GM19023 (cell line): ENCODE data around the gene SRP72.
"Not testable (repeated sequence)": the region's sequence is repeated elsewhere in the genome, so short reads cannot be mapped to it uniquely, and the experiment has no call there.

ENCODE experiments used
- ATAC-seq: cut with Tn5 transposase; IDR thresholded peaks from one replicate; pipeline ENCODE4 v1.9.1; 2021; ENCODE audit warnings: mild to moderate bottlenecking, moderate library complexity; ENCODE audit not compliant: unreplicated experiment

Gene SRP72

GRCh38 chr4:56464581-56464980 is 2.8 kb upstream of the SRP72 start:
- no peak for ATAC-seq

GRCh38 chr4:56465599-56466295 is 1.7 kb upstream of the SRP72 start:
- ATAC-seq: no peak

GRCh38 chr4:56466296-56466761 is 1.1 kb upstream of the SRP72 start:
- not testable (repeated sequence) for ATAC-seq

GRCh38 chr4:56466910-56467283 is 520 bp upstream of the SRP72 start:
- no peak for ATAC-seq

GRCh38 chr4:56468097-56468422 is 643 bp downstream of the SRP72 start:
- peak; percentile 51 for ATAC-seq

GRCh38 chr4:56469489-56470210 is 2.2 kb downstream of the SRP72 start:
- ATAC-seq: no peak

- ATAC-seq: peak; percentile 95
Observed at GRCh38 chr4:56475917-56476316, 8.5 kb downstream of the SRP72 start.

- no peak for ATAC-seq
Observed at GRCh38 chr4:56477192-56477702, 9.8 kb downstream of the SRP72 start.

- no peak for ATAC-seq
Observed at GRCh38 chr4:56480691-56481090, 13.3 kb downstream of the SRP72 start.

- no peak for ATAC-seq
Observed at GRCh38 chr4:56496241-56496640, 28.8 kb downstream of the SRP72 start.

- ATAC-seq: peak; percentile 63
Observed at GRCh38 chr4:56505269-56506130, 38.1 kb downstream of the SRP72 start, which contains the start of gene ARL9. Gene ARL9, plus strand, starts transcription at chr4:56505791. Its CDS starts 72 bp downstream, at chr4:56505863.

- ATAC-seq: no peak
Observed at GRCh38 chr4:56511098-56511497, 43.7 kb downstream of the SRP72 start.

GRCh38 chr4:56512166-56512565 is 44.7 kb downstream of the SRP72 start:
- no peak for ATAC-seq

GRCh38 chr4:56513517-56513916 is 46.1 kb downstream of the SRP72 start:
- no peak for ATAC-seq

GRCh38 chr4:56530269-56531148 is 63.1 kb downstream of the SRP72 start:
- peak; percentile 90 for ATAC-seq

- no peak for ATAC-seq
Observed at GRCh38 chr4:56531149-56531770, 63.8 kb downstream of the SRP72 start.

- no peak for ATAC-seq
Observed at GRCh38 chr4:56531823-56532222, 64.4 kb downstream of the SRP72 start.

GRCh38 chr4:56532239-56532638 is 64.8 kb downstream of the SRP72 start:
- ATAC-seq: no peak

- ATAC-seq: no peak
Observed at GRCh38 chr4:56535915-56536314, 68.5 kb downstream of the SRP72 start.

- ATAC-seq: no peak
Observed at GRCh38 chr4:56537147-56537546, 69.7 kb downstream of the SRP72 start.
